GM21529 (cell line): ENCODE data around the gene CPHXL.

Experiments
- ATAC-seq: cut with Tn5 transposase; IDR thresholded peaks from one replicate; pipeline ENCODE4 v1.9.1; 2021; ENCODE audit not compliant: unreplicated experiment

CPHXL gene

DNA sequence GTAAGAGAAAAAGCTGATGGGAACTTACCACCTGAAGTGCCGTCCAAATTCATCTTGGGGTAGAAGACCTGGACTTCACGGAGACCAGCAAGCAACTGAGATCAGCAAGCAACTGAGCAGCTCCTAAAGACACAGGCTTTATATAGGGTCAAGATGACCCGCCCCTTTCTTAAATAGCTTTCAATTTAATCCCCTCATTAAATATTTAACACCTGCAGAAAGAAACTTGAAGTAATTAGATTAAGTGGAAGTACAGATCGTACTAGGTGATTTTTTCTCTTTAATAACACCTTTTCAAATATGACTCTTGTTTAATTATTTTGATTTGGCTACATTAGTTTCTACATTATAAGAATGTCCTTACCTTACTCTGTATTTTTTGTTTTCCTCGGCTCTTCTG is at the start of gene CPHXL:
CPHXL (minus strand) TSS at position 101 of the 400 bp plus-strand sequence; CDS start at position 53, 48 bp downstream.
- ATAC-seq, result no peak

DNA sequence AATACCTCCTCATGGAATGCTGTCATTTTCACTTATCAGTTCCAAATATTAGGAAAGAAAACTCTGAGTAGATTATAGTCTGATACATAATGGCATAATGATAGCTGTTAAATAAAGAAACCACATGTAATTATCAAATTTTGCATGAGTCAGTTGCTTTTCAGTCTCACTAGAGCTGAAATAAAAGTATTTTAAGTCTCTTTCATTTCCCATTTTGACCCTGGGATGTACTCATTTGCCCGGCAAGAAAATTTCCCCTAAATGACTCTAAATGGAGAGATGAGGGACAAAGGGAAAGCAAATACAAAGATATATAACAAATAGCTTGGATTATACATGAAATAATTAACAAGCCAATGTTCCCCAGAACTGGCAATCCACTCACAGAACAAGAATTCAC is 47.9 kb upstream of the CPHXL start:
- ATAC-seq, result no peak

DNA sequence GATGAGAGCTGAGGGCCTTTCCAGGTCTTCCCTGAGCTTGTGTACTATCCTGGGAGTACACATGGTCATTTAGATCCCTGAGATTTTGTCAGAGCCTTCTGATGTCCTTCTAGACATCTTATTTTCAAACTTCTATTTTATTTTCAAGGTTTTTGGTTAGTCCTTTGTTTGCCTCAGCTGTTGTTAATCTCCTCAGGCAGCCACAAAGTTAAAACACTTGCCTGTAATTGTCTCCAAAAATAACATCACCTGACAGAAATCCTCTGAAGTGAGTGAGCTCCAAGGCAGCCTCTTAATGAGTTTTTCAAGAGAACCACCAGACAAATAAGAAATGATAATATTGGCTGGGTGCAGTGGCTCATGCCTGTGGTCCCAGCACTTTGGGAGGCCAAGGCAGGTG is 43.8 kb upstream of the CPHXL start:
- ATAC-seq, result no peak

- peak; percentile 88 for ATAC-seq
Measured at GRCh38 chr16:75764154-75764768, 38.0 kb upstream of the CPHXL start.

DNA sequence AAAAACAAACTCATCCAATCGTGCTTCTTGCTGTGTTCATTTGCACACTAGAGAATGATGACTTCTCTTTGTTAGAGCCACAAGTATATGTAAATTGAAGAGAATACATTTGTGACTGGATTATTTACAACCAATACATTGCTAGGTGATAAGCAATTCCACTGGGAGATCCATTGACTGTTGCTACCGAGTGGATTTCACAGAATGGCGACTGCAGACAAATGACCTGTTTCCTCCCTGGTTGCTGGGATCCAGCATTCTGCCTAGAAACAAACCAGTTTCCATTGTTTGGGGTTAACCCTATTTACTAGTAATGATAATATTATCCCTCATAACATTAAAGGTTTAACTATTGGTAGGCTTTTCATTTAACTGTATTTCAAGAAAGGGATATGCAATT is 36.9 kb upstream of the CPHXL start:
- no peak for ATAC-seq

DNA sequence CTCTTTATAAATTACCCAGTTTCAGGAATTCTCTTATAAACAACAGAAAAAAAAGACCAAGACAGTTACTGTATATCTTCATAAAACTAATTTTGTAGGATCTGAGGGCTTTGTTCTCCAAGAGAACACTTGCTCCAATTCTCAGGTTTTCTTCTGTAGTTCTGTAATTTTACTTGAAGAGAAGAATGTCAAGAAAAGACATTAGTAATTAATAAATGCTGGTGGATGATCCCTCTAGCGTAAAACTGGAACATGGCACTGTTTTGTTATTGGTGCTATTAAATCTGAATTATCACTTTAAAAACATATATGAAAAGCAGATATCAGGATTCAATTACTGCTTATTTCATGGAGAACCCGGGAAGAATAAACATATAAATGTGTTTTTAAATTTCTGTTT is 36.5 kb upstream of the CPHXL start:
- ATAC-seq, result no peak

DNA sequence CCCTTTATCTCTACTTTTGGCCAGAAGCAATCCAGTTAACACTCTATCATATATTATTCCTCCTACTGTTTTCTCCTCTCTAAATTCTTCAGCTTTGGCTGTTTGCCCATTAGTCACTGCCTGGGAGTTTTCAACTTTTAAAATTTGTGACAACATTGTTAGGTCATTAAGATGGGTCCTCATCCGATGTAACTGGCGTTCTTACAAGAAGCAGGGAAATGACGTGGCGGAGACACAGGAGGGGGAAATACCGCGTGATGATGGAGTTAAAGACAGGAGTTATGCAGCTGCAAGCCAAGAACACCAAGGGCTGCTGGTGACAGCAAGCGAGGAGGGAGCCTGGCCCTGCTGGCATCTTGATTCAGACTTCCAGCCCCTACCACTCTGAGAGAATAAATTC is 34.8 kb upstream of the CPHXL start:
- peak; percentile 48 for ATAC-seq

GRCh38 chr16:75760018-75760519 is 33.8 kb upstream of the CPHXL start:
- ATAC-seq, result no peak

DNA sequence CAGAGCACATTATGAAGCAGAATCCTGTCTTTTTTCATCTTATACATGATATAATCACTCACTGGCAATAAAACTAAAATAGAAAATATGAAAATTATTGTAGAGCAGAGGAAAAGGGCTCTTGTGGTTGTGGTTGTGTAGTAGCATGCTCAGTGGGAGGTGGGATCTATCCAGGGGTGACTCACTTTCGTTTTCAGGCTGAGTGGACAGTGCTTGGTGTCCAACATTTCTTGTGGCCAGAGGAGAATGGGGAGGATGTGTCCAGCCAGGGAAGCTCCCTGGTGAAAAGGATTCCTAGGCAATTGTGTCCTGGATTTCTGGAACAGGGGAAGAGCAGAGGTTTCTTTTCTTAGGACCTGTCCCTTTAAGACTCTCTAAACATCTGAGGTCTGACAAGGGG is 31.9 kb upstream of the CPHXL start:
- ATAC-seq, result no peak

DNA sequence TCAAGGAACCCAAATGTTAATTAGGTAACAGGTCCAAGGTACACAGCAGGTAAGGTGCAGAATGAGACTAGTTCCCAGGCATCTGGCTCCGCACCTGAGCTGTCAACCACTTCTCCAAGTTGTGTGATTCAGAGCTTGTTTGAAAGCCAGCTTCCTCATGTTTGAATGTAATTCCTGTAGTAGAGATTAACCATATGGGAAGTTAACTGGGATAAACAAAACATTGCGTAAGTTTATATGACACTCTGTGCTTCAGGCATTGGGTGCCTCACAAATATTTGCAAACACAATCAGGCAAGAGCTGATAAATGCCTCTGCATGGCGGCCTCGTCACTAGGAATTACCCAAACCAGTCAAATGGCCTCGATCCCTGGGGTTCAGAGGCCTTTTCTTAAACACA is 27.9 kb upstream of the CPHXL start:
- no peak for ATAC-seq

GRCh38 chr16:75750528-75750927 is 24.2 kb upstream of the CPHXL start:
- ATAC-seq, result no peak

DNA sequence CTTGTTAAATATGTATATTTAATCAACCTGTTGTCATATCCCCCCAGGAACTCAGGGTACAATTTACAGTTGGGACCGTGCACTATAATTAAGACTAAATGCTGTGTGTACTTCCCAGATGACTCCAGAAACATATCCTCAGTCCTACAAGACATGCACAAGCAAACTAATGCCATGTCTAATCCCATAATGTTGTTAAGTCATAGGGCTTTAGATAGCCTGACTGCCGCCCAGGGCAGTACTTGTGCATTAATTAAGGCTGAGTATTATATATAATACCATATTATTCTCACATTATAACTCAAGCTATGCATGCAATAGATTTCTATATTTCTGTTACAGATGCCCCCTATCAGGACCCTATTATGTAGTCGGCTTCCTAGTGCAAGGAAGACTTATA is 20.1 kb upstream of the CPHXL start:
- no peak for ATAC-seq

DNA sequence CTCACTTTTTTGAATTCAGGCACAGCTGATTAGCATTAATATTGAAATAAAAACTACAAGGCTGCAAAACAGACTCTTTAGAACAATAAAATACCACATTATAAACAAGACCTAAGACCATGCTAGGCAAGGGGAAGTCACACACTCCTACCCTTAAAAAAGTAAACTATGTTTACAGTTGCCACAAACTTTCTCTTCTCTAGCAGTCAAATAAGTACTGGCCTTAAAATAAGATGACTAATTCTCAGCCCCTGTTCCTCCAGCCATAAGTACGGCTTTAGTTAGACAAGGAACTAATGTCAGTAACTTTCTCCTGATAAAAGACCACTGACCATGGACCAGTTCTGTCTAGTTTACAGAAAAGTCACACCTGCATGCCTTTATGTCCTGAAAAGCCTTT is 19.5 kb upstream of the CPHXL start:
- ATAC-seq, result peak; percentile 73

- ATAC-seq, result peak; percentile 43
Measured at GRCh38 chr16:75745242-75745641, 19.0 kb upstream of the CPHXL start.

DNA sequence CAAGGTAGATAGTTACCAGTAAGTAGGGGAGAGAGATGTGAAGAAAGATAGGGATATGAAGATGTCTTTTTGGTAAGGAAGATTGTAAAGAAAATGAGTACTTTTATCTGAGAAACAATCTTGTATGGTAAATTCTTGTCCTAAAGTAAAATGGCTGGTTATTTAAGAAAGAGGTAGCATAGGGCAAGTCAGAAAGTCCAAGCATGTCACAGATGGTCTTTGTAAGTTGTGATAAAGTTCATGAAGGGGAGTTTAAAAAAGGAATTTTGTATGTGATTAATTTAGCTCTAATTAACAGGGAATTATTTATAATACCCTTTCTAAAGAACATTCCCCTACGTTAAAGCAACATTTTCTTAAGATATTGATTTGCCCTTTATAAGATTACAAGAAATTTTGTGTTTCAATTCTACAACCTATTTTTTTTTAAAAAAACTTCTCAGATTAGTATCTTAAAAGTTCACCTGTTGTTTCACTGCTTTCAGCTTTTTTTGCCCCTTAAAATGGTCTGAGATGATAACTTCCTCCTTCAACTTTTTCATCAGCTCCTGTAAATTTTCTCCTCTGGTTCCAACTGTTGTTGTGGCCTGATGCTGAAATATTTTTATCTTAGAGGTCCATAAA is 16.2 kb upstream of the CPHXL start:
- ATAC-seq, result no peak

DNA sequence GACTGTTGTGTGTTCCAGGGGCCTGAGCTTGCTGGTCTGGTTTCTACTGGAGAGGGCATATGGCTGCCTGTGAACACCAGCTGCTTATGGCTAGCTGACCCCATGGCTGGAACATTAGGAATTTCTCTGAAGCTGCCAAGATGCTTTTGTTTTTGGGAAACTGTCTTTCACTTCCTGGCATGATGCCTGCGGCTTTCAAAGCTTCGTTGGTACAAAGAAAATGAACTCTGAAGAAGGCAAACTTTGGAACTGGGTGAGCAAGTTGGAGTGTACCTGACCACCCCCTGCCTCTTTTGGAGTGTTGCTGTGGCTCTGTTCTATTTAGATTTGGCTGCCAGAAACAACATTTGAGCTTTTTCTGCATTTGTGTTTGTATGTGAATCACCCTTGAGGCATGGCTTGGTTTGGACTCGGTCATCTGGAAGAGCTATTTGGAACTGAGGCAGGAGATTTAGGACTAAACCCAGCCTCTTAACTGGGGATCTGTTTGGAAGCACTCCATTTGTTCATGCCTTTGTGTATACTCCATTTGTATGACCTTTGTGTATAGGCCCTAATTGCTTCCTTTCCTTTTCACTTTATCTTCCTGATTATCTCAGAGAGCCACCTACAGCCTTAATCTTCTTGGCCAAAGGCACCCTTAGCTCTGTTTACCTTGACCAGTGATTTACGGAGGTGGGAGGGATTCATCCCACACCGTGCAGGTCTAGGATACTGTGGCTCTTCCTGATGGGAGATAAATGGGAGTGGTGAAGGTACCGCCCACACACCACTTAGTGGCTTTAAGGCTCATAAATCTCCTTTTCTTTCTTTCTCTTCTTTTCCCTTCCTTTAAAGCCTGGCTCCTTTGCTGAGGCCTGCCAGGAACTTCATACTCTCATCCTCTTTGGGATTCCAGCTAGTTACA is 7.3 kb upstream of the CPHXL start:
- no peak for ATAC-seq

- ATAC-seq, result no peak
Measured at GRCh38 chr16:75732871-75733270, 6.6 kb upstream of the CPHXL start.

DNA sequence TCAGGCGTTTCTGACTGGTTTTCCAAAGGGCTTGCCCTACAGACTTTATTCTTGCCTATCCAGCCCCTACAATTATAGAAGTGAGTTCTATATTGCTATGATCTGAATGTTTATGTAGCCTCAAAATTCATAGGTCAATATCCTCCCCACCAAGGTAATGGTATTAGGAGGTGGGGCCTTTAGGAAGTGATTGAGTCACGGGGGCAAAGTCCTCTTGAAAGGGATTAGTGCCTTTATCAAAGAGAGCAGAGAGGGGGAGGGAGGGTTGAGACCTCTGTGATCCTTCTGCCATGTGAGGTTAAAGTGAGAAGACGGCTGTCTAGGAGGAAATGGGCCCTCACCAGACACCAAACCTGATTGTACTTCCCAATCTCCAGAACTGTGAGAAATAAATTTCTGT is 931 bp upstream of the CPHXL start:
- ATAC-seq, result no peak

DNA sequence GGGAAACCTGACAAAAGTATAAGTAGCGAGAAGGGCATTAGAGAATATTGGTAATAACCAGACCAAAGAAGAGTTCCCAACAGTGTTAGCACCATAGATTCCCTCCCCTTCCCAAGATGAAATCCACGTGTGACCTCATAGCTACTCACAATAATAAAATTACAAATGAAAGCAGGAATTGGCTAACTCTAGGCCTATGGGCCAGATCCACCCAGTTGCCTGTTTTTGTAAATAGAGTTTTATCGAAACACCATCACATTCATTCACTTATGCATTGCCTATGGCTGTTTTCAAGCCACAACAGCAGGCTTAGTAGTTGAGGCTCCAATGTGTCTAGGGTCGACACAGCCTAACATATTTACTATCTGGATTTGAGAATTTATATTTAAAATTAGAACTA is 7.8 kb downstream of the CPHXL start:
- no peak for ATAC-seq

GRCh38 chr16:75714661-75715060 is 11.6 kb downstream of the CPHXL start:
- ATAC-seq, result no peak

DNA sequence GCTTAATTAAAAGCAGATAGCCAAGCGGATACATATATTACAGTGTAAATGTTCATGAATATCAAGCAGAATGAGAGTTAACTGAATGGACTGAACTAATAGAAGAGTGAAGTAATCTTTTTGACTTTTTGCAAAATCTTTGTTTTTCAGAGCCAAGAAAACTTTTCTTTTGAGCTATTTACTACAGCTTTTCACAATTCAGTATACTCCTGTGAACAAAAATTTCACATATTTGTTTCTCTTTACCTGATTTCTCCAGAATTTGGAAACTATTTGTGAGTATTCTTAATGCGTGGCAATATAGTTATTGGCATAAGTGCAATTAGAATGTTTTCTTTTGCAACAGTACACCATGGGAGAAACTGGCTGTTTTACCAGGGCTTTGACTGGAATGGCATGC is 15.9 kb downstream of the CPHXL start:
- ATAC-seq, result no peak

- no peak for ATAC-seq
Measured at GRCh38 chr16:75703306-75703705, 23.0 kb downstream of the CPHXL start.
